Transverse colon (tissue), 4 donors: ENCODE results near the gene ATG13. TPM values are rescaled to one million over a fixed set of nuclear protein-coding genes. Genes with fewer than 3 reads are reported as not detected.
A peak's percentile ranks its signal among the peaks of the same experiment; 100 is the strongest.

Source experiments
- DNase-seq: peaks from one replicate; pipeline ENCODE4 v3.0.0-alpha.2; 2019
- H3K27ac ChIP-seq, 4 donors: fragments of 200-600 bp; sonication (generic); 2 replicates each; pipeline ENCODE4 v1.5.1; 2016 to 2018; ENCODE audit warnings: inconsistent platforms in 4 of 4
- H3K27me3 ChIP-seq: fragments of 200-600 bp; sonication (generic); 2 replicates; pipeline ENCODE4 v1.5.1; 2017; ENCODE audit warnings: inconsistent platforms
- H3K36me3 ChIP-seq, 4 donors: fragments of 200-600 bp; sonication (generic); 2 replicates each; pipeline ENCODE4 v1.5.1; 2017 to 2019; ENCODE audit warnings: inconsistent platforms in 4 of 4
- H3K4me1 ChIP-seq, 4 donors: fragments of 200-600 bp; sonication (generic); 2 replicates each; pipeline ENCODE4 v1.5.1; 2017 to 2020; ENCODE audit warnings: inconsistent platforms in 4 of 4
- H3K4me3 ChIP-seq, 4 donors: fragments of 200-600 bp; sonication (generic); 1 replicate in 1 of 4; 2 replicates in 3 of 4; pipeline versions ENCODE4 v1.5.1 to v1.6.1; 2017 to 2019; ENCODE audit warnings: inconsistent platforms in 4 of 4
- H3K9me3 ChIP-seq, 2 donors: fragments of 200-600 bp; sonication (generic); 2 replicates each; pipeline ENCODE4 v1.5.1; 2017 to 2019; ENCODE audit warnings: inconsistent platforms in 2 of 2
- EP300 ChIP-seq: sonication (generic); formaldehyde crosslinking; IDR thresholded peaks from one replicate; pipeline ENCODE4 v1.6.1; 2017; ENCODE audit warnings: antibody characterized with exemption, low read depth
- POLR2A ChIP-seq: fragments of 450-650 bp; IDR thresholded peaks from one replicate; pipeline ENCODE4 v1.6.1; 2016; ENCODE audit warnings: antibody characterized with exemption, mild to moderate bottlenecking, moderate library complexity
- POLR2AphosphoS5 ChIP-seq, 3 donors: sonication (generic); formaldehyde crosslinking; IDR thresholded peaks; one replicate each; pipeline ENCODE4 v1.6.1; 2016; ENCODE audit warnings: antibody characterized with exemption in 3 of 3
- WGBS, 2 donors: methylation state at CpG; one replicate each; pipeline ENCODE4 v1.1.5; 2018; ENCODE audit warnings: low coverage in 1 of 2; 5-methylcytosine and 5-hydroxymethylcytosine counted together
- in situ Hi-C, 4 donors: fragments of 200-750 bp; cut with MboI; loops; one replicate each; pipeline versions ENCODE4 v1.15.0 to v1.15.1; 2017; ENCODE audit warnings: low sequenced_read_pairs in 3 of 4, low pct_ligation_motif_present in 1 of 4, low pct_unique_long_range_greater_than_20kb in 1 of 4
- intact Hi-C: fragments of 100-400 bp; cut with DNase I; formaldehyde crosslinking; loops from one replicate; pipeline ENCODE4 v1.15.1; 2023; ENCODE audit warnings: low total_unique reads
- total RNA-seq, 4 donors: library from RNA; depleted of rRNA; stranded (reverse); fragments of >200 nt; gene quantifications; one replicate each; pipeline ENCODE4 v1.1.0, GENCODE V29; 2016
- TF ChIP-seq, protein P1 (sequence below), 5 experiments: fragments of 200-600 bp in 3 of 5; fragments of 450-650 bp in 2 of 5; sonication (generic) in 3 of 5; IDR thresholded peaks; 1 replicate in 2 of 5; 2 replicates in 3 of 5; pipeline ENCODE4 v1.5.1; 2016 to 2017; ENCODE audit warnings: antibody characterized with exemption in 5 of 5, inconsistent platforms in 3 of 5, mild to moderate bottlenecking in 2 of 5, moderate library complexity in 1 of 5

The ATG13 gene
- total RNA-seq, 4 donors from 2014 or later, result 40.8 to 128 (median 112) TPM

DNA sequence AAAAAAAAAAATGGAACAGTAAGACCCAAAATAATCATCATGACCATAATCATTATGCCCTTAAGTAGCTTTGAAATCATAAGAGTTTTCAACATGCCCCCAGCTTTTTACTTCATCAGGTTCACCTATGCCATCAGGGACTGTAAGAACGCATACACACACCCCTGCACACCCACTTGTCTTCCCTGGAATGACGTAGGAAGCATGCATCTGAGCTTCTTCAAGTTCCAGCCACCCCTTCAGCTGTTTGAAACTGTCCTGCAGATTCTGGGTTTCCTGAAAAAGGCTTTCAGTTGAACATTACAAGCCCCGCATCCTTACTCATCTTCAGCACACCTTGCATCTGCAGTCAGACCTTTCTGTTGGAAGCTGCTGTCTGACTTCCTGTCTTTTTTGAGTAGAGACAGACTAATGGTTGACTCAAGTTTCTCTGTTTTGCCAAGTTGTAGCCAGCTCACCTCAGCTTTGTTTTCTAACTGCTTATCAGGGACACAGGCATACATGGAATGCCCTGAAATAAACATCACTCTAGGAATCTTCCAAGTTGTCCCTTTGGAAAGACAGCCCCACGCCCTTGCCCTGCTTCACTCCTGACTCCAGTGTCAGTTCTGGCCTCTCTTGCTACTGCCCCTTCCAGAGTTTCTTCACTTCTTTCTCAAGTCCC lies 46.1 kb downstream of the ATG13 start:
- H3K4me3 ChIP-seq, result no peak overlapping the region
- peaks cover 0 to 69% (median 25%) of the 10 kb centered on the region in 4 donors for H3K36me3 ChIP-seq
- TF ChIP-seq EP300 (no peak), POLR2AphosphoS5 (IDR thresholded peaks at IDR 0.05) (no peak), POLR2A (no peak)
- TF ChIP-seq, protein P1, sequence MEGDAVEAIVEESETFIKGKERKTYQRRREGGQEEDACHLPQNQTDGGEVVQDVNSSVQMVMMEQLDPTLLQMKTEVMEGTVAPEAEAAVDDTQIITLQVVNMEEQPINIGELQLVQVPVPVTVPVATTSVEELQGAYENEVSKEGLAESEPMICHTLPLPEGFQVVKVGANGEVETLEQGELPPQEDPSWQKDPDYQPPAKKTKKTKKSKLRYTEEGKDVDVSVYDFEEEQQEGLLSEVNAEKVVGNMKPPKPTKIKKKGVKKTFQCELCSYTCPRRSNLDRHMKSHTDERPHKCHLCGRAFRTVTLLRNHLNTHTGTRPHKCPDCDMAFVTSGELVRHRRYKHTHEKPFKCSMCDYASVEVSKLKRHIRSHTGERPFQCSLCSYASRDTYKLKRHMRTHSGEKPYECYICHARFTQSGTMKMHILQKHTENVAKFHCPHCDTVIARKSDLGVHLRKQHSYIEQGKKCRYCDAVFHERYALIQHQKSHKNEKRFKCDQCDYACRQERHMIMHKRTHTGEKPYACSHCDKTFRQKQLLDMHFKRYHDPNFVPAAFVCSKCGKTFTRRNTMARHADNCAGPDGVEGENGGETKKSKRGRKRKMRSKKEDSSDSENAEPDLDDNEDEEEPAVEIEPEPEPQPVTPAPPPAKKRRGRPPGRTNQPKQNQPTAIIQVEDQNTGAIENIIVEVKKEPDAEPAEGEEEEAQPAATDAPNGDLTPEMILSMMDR (IDR thresholded peaks at IDR 0.05), result no peak
- H3K4me1 ChIP-seq, result peaks cover 0 to 10% (median 0%) of the 10 kb centered on the region in 4 donors
- H3K27me3 ChIP-seq, result no peaks in the 10 kb centered on the region
- no peaks in the 10 kb centered on the region for H3K9me3 ChIP-seq
- no peak for DNase-seq
- WGBS, 2 donors, result 88 to 89% methylated on average over 4 of the region's 4 CpGs
- in situ Hi-C loops, result no loop called here
- intact Hi-C loops, result no loop called here
- no peak overlapping the region for H3K27ac ChIP-seq

DNA sequence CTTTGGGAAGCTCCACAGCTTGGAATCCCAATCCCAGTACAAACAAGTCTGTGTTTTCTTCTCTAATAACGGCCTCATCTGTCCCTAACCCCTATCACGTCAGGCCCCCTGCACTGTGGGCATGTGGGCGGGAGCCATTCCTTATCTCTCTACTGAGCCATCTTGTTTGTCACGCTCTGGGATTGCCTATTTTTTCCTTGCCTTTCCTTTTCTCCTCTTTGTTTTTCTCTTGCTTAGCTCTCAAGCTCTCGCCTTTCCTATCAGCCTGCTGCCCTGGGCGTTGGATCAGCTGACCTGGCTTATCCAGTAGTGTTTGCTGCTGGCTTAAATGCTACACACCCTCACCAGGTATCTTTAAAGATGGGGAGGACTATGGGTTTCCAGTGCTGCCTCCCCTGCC lies 47.3 kb downstream of the ATG13 start:
- H3K4me3 ChIP-seq, result no peak overlapping the region
- TF ChIP-seq EP300 (no peak), POLR2A (no peak), POLR2AphosphoS5 (IDR thresholded peaks at IDR 0.05) (no peak)
- TF ChIP-seq, protein P1 (IDR thresholded peaks at IDR 0.05), result no peak
- intact Hi-C loops (no loop called here), in situ Hi-C loops (no loop called here)
- whole genome bisulfite sequencing, 2 donors, result 60 to 80% methylated on average over 1 to 6 of the region's 6 CpGs
- peaks cover 0 to 10% (median 0%) of the 10 kb centered on the region in 4 donors for H3K4me1 ChIP-seq
- no peaks in the 10 kb centered on the region for H3K27me3 ChIP-seq
- DNase-seq, result no peak
- H3K9me3 ChIP-seq, result no peaks in the 10 kb centered on the region
- H3K36me3 ChIP-seq, result peaks cover 0 to 69% (median 25%) of the 10 kb centered on the region in 4 donors
- no peak overlapping the region for H3K27ac ChIP-seq

DNA sequence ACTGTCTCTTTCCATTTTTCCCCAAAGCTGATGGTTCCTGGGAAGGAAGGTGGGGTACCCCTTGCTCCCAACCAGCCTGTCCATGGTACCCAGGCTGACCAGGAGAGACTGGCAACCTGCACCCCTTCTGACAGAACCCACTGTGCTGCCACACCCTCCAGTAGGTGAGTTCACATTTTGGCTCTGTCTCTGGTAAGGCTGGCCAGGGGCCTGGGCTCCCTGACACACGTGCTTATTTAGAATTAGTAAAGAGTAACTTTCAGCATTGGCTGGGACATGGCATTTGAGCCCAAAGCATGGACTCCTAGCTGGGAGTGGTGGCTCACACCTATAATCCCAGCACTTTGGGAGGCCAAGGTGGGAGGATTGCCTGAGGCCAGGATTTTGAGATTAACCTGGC lies 48.0 kb downstream of the ATG13 start:
- H3K4me1 ChIP-seq, result peaks cover 0 to 10% (median 0%) of the 10 kb centered on the region in 4 donors
- H3K4me3 ChIP-seq, result no peak overlapping the region
- DNase-seq, result no peak
- in situ Hi-C loops (no loop called here), intact Hi-C loops (no loop called here)
- H3K9me3 ChIP-seq, result no peaks in the 10 kb centered on the region
- H3K27ac ChIP-seq, result peak overlapping the region in 1 of 4 donors; percentile 11
- TF ChIP-seq POLR2AphosphoS5 (IDR thresholded peaks at IDR 0.05) (no peak), POLR2A (no peak), EP300 (no peak)
- TF ChIP-seq, protein P1 (IDR thresholded peaks at IDR 0.05), result no peak
- H3K27me3 ChIP-seq, result no peaks in the 10 kb centered on the region
- H3K36me3 ChIP-seq, result peaks cover 0 to 68% (median 25%) of the 10 kb centered on the region in 4 donors
- 82% methylated on average over 1 of the region's 1 CpG; no CpG with 5 or more reads in 1 of the 2 donors for WGBS, 2 donors

DNA sequence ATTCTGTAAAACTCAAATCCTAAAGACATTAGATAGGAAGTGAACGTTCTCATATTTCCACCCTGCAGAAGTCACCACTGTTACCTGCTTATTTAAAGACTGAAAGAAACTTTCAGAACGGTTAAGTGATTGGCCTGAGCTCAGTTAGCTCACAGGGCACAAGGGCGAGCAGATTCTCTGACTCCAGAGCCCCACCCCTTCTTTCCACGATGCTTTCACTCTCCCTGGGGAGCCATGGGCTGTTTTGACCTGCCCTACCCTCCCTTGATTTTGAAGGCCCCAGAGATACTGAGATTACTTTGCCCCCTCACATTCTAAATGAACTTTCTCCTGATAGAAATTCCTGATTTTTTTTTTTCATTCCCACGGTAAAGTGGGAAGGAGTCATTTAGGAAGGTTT lies 49.2 kb downstream of the ATG13 start:
- Histone ChIP-seq H3K27me3 (no peaks in the 10 kb centered on the region), H3K36me3 (peaks cover 0 to 59% (median 29%) of the 10 kb centered on the region in 4 donors), H3K4me1 (peaks cover 0 to 10% (median 0%) of the 10 kb centered on the region in 4 donors), H3K9me3 (no peaks in the 10 kb centered on the region), H3K27ac (peak overlapping the region in 3 of 4 donors; percentile 22 to 49 (median 24)), H3K4me3 (no peak overlapping the region)
- intact Hi-C loops, result no loop called here
- TF ChIP-seq EP300 (no peak), POLR2AphosphoS5 (IDR thresholded peaks at IDR 0.05) (no peak), POLR2A (no peak)
- TF ChIP-seq, protein P1 (IDR thresholded peaks at IDR 0.05), result no peak
- DNase-seq, result no peak
- WGBS, 2 donors, result 65 to 78% methylated on average over 4 to 5 of the region's 5 CpGs
- in situ Hi-C loops, result no loop called here
